Ishikawa (cell line): ENCODE results near the gene TSC22D4.

Source experiments
- FOXM1 ChIP-seq: IDR thresholded peaks from 2 replicates; pipeline ENCODE4 v1.6.1; 2012; ENCODE audit warnings: low read depth, borderline replicate concordance
- RAD21 ChIP-seq: IDR thresholded peaks from 2 replicates; pipeline ENCODE4 v1.6.1; 2012; ENCODE audit warnings: low read depth
- REST ChIP-seq: IDR thresholded peaks from 2 replicates; pipeline ENCODE4 v1.6.1; 2012; ENCODE audit warnings: low read depth, mild to moderate bottlenecking
- TAF1 ChIP-seq: IDR thresholded peaks from 2 replicates; pipeline ENCODE4 v1.6.1; 2012; ENCODE audit warnings: low read depth, mild to moderate bottlenecking
- TCF12 ChIP-seq: IDR thresholded peaks from 2 replicates; pipeline ENCODE4 v1.6.1; 2012; ENCODE audit warnings: low read depth
- TF ChIP-seq, protein P1 (sequence below): IDR thresholded peaks from 2 replicates; pipeline ENCODE4 v1.6.1; 2012

DNA sequence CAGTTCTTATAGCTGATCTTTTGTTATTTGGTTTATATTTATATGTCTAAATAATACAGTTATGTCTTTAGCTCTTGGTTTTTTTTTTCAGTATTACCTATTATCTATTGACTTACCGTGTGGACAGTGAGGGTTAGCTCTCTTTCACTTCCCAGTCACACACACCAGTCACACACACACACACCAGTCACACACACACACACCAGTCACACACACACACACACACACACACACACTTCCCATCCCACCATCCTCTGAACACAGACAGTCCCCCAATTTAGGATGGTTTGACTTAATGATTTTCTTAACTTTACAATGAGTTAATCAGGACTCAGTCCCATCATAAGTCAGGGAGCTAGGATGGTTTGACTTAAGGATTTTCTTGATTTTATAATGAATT is 41.1 kb upstream of the TSC22D4 start:
- no peak for TF ChIP-seq RAD21
- TF ChIP-seq FOXM1, result no peak
- no peak for TF ChIP-seq TCF12
- no peak for TF ChIP-seq REST
- TF ChIP-seq TAF1, result no peak
- TF ChIP-seq, protein P1, sequence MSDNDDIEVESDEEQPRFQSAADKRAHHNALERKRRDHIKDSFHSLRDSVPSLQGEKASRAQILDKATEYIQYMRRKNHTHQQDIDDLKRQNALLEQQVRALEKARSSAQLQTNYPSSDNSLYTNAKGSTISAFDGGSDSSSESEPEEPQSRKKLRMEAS, result no peak
